Thoracic aorta (tissue), 2 donors: ENCODE data around the gene HES7. TPM values are rescaled to one million over a fixed set of nuclear protein-coding genes. Genes with fewer than 3 reads are reported as not detected.

Source experiments
- ATAC-seq: fragments of 150-250 bp; one replicate; pipeline ENCODE4 v1.8.0; 2017; ENCODE audit warnings: low read depth; ENCODE audit not compliant: insufficient number of reproducible peaks, low FRiP score
- DNase-seq: peaks from one replicate; pipeline ENCODE4 v3.0.0-alpha.2; 2020; ENCODE audit warnings: low spot score
- H3K27ac ChIP-seq, 2 donors: fragments of 200-600 bp; sonication (generic); 1 replicate in 1 of 2; 2 replicates in 1 of 2; pipeline ENCODE4 v1.5.1; 2016; ENCODE audit warnings: mild to moderate bottlenecking in 2 of 2, moderate library complexity in 2 of 2
- H3K27me3 ChIP-seq: fragments of 200-600 bp; sonication (generic); replicated peaks from 2 replicates; pipeline ENCODE4 v1.6.0; 2016; ENCODE audit warnings: mild to moderate bottlenecking; ENCODE audit not compliant: insufficient read depth
- H3K36me3 ChIP-seq: fragments of 200-600 bp; sonication (generic); one replicate; pipeline ENCODE4 v1.5.1; 2016
- H3K4me1 ChIP-seq, 2 donors: fragments of 200-600 bp; sonication (generic); 1 replicate in 1 of 2; 2 replicates in 1 of 2; pipeline versions ENCODE4 v1.5.1 to v1.6.0; 2016; ENCODE audit warnings: low read depth in 2 of 2, mild to moderate bottlenecking in 1 of 2; ENCODE audit not compliant: control insufficient read depth in 1 of 2
- H3K4me3 ChIP-seq: fragments of 200-600 bp; sonication (generic); 2 replicates; pipeline ENCODE4 v1.5.1; 2016; ENCODE audit warnings: mild to moderate bottlenecking
- H3K9me3 ChIP-seq: fragments of 200-600 bp; sonication (generic); 2 replicates; pipeline ENCODE4 v1.5.1; 2016
- total RNA-seq, 2 donors: library from RNA; depleted of rRNA; stranded (reverse); fragments of >200 nt; gene quantifications; one replicate each; pipeline versions ENCODE4 v1.1.0 to v1.2.3, GENCODE V29; 2016
- TF ChIP-seq, protein P1 (sequence below): fragments of 200-600 bp; sonication (generic); IDR thresholded peaks from one replicate; pipeline ENCODE4 v1.5.1; 2019; ENCODE audit warnings: antibody characterized with exemption

The HES7 gene
- total RNA-seq, 2 donors from 2014 or later = not detected

DNA sequence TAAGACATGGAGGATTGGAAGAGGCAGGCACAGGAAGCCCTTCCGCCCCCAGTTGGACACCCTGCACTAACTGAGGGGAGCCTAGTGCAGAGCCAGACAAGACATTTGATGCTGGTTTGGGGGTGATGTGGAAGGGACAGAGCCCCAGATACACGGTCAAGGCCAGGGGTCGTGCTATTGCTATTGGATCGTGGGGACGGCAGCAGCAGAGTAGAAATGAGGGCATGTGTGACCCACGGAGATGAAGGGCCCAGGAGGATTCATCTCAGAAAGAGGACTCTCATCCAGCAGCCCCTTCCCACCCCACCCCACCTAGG is 40.9 kb upstream of the HES7 start:
- no peaks in the 10 kb centered on the region for H3K36me3 ChIP-seq
- H3K4me1 ChIP-seq = peaks cover 28 to 34% of the 10 kb centered on the region in 2 donors
- H3K27ac ChIP-seq = peak overlapping the region; percentile 98 to 99
- H3K4me3 ChIP-seq = peak overlapping the region; percentile 7
- H3K27me3 ChIP-seq = no peaks in the 10 kb centered on the region
- DNase-seq (no peak), ATAC-seq (no peak)
- H3K9me3 ChIP-seq = no peaks in the 10 kb centered on the region
- TF ChIP-seq, protein P1, sequence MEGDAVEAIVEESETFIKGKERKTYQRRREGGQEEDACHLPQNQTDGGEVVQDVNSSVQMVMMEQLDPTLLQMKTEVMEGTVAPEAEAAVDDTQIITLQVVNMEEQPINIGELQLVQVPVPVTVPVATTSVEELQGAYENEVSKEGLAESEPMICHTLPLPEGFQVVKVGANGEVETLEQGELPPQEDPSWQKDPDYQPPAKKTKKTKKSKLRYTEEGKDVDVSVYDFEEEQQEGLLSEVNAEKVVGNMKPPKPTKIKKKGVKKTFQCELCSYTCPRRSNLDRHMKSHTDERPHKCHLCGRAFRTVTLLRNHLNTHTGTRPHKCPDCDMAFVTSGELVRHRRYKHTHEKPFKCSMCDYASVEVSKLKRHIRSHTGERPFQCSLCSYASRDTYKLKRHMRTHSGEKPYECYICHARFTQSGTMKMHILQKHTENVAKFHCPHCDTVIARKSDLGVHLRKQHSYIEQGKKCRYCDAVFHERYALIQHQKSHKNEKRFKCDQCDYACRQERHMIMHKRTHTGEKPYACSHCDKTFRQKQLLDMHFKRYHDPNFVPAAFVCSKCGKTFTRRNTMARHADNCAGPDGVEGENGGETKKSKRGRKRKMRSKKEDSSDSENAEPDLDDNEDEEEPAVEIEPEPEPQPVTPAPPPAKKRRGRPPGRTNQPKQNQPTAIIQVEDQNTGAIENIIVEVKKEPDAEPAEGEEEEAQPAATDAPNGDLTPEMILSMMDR = no peak

DNA sequence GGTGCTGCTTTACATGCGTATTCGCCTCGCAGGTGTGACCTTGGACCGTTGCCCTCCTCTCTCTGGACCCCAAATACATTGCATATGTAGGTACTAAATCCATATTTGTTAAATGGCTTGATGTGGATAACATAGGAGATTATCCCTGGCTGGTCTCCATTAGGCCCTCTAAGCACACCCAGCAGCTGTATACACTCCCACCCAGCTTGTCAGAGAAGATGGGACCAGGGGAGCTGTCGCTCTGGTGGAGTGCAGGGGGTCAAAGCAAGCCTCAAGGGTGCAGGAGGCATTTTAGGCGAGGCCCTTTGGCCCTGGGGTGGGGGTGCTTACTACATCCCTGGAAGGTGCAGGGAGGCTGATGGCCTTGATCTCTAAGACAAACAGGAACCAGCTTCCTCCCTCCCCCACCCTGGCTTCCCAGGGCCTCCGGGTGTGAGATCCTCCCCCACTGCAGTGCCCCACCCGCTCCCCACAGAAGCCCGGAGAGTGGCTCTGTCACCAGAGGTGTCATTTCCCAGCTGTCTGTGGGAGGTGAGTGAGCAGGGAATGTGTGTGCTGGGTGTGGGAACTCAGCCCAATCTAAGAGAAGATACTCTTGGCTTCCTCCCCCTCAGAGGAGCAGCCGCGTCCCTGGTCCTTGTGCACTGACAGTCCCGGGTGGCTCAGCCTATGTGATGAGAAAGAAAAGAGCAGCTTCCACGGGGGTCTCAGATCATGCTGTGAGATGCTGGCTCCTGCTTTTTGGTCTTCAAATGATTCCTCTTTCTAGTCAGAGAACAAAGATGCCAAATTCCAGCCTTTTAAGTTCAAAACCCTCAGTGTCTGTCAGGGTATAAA is 40.3 kb upstream of the HES7 start:
- ATAC-seq (no peak), DNase-seq (no peak)
- Histone ChIP-seq H3K4me3 (peak overlapping the region; percentile 7), H3K27me3 (no peaks in the 10 kb centered on the region), H3K9me3 (no peaks in the 10 kb centered on the region), H3K36me3 (no peaks in the 10 kb centered on the region), H3K27ac (peak overlapping the region; percentile 98 to 99), H3K4me1 (peaks cover 28 to 39% of the 10 kb centered on the region in 2 donors)
- TF ChIP-seq, protein P1 = no peak

DNA sequence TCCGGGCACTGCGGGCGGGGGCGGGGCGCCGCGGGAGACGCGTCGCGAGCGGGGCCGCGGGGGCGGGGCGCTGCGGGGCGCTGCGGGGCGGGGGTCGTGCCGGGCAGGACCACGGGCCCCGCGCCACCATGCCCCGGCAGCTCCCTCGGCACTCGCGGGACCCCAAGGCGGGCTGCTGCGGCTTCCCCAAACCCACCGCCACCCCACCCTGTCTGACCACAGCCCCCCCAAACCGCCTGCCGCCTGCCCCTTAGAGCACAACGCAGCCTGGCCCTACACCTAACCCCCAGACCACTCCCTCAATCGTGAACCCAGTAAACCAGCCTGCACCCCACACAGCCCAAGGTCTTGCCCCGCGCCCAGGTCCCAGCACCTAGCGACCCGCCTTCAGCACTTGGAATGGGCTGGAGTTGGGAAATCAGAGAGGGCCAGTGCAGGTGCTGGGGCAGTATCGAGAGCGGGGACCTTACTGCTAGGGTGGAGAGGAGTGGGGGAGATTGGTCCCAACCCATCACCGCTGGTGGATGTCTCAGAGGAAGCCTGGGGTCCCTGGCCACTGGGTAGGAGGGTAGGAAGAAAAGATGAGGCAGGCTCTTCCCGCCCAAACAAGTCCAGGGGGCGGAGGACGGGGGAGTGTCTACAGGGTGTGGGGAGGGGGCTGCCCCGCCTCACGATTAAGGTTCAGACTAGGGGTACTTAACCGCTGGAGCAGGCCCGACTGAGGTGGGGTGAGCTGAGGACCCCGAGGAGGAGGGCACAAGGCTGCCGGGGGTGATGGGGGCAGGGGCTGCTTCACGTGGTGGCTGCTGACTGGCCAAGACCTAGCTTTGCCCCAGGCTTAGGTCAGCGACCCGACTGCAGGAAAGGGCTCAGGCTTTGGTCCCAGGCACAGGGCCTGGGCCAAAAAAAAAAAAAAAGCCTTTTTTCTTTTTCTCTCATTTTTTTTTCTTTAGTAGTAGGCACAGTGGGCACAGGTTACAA is 39.4 kb upstream of the HES7 start:
- TF ChIP-seq, protein P1 = no peak
- Histone ChIP-seq H3K4me1 (peaks cover 28 to 44% of the 10 kb centered on the region in 2 donors), H3K27ac (peak overlapping the region; percentile 98 to 99), H3K9me3 (no peaks in the 10 kb centered on the region), H3K36me3 (no peaks in the 10 kb centered on the region), H3K27me3 (no peaks in the 10 kb centered on the region), H3K4me3 (peak overlapping the region; percentile 100)
- DNase-seq (no peak), ATAC-seq (no peak)

DNA sequence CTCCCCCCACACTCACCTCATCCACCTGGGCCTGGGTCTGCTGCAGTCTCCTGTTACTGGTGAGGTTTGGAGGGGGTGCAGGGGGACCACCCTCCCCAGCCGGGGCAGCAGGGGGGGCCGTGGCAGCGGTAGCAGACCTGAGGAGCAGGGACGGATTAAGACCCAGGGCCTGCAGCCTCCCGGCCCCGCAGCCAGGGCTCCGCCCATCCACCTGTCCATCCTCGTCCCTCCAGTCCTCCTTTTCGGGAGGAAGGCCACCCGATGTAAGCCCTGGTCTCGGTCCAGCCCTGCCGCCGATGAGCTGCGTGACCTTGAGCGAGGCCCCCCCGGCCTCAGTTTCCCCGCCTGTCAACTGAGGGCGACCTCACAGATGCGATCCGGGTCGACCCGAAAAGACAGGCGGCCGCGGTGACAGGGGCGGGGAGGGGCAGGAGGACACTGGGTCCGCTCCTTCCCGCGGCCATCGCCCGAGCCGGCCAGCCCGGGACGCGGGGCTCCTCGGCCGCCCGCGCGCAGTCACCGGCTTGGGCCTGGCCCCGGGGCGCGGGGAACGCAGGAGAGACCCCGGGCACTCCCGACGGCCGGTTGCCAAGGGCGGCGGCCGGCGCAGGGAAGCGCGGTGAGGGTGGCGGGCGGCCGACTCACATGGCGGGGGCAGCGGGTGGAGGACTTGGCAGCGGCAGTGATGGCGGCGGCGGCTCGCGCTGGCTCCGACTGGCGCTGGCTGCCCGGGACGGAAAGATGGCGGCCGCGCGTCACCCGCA is 38.5 kb upstream of the HES7 start, which contains the start of gene VAMP2:
Gene VAMP2 (minus strand): TSS at position 716 of the 764 bp plus-strand sequence. CDS start 69 bp downstream, at position 647.
- no peak for DNase-seq
- no peaks in the 10 kb centered on the region for H3K27me3 ChIP-seq
- TF ChIP-seq, protein P1 = no peak
- H3K4me3 ChIP-seq = peak within 1 kb of the TSS; percentile 100
- ATAC-seq = peak; percentile 38
- H3K9me3 ChIP-seq = no peaks in the 10 kb centered on the region
- no peaks in the 10 kb centered on the region for H3K36me3 ChIP-seq
- peaks cover 28 to 51% of the 10 kb centered on the region in 2 donors for H3K4me1 ChIP-seq
- peak within 1 kb of the TSS; percentile 98 to 99 for H3K27ac ChIP-seq
